ENCODE measurements around the gene FN1.

DNA sequence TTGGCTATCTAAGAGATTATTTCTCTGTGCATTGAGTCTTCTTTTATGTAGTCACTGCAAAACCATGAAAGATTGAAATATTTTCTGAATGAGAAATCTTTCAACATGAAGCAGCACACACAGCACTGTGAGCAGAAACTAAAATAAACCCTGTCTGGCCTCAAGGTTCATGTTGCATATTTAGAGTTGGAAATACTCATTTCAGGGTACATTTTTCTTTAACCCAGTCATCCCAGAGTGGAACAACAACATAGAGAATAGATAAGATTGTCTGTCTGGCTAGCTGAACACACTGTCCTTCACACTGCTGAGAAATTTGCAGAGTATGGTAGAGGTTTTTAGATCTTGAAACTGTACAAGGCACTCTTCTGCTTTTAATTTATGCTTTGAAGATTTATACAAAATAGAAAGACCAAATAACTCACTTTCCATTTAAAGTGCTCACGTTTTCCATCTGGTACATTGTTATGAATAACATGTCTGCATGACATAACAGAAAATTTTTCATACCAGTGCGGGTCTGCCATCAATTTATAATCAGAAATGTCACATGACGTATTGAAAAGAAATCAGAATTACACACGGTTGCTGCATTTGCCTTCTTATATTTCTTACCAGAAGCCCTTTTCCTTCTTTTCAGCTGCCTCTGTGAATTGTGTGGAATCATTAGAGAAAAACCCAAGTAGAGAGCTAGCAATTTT, 25.0 kb upstream of the FN1 start:
- no peak for TF ChIP-seq POLR2AphosphoS5 (IDR thresholded peaks at IDR 0.05)
- TF ChIP-seq, protein P1, sequence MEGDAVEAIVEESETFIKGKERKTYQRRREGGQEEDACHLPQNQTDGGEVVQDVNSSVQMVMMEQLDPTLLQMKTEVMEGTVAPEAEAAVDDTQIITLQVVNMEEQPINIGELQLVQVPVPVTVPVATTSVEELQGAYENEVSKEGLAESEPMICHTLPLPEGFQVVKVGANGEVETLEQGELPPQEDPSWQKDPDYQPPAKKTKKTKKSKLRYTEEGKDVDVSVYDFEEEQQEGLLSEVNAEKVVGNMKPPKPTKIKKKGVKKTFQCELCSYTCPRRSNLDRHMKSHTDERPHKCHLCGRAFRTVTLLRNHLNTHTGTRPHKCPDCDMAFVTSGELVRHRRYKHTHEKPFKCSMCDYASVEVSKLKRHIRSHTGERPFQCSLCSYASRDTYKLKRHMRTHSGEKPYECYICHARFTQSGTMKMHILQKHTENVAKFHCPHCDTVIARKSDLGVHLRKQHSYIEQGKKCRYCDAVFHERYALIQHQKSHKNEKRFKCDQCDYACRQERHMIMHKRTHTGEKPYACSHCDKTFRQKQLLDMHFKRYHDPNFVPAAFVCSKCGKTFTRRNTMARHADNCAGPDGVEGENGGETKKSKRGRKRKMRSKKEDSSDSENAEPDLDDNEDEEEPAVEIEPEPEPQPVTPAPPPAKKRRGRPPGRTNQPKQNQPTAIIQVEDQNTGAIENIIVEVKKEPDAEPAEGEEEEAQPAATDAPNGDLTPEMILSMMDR (IDR thresholded peaks at IDR 0.05), result no peak
- no peak for TF ChIP-seq POLR2A (IDR thresholded peaks at IDR 0.05)
- no peak for TF ChIP-seq EP300 (IDR thresholded peaks at IDR 0.05)
